Measurements from ENCODE around the gene FGFRL1. TPM values are rescaled to one million over a fixed set of nuclear protein-coding genes. Genes with fewer than 3 reads are reported as not detected.
A peak's percentile ranks its signal among the peaks of the same experiment; 100 is the strongest.

Gene FGFRL1, protein sequence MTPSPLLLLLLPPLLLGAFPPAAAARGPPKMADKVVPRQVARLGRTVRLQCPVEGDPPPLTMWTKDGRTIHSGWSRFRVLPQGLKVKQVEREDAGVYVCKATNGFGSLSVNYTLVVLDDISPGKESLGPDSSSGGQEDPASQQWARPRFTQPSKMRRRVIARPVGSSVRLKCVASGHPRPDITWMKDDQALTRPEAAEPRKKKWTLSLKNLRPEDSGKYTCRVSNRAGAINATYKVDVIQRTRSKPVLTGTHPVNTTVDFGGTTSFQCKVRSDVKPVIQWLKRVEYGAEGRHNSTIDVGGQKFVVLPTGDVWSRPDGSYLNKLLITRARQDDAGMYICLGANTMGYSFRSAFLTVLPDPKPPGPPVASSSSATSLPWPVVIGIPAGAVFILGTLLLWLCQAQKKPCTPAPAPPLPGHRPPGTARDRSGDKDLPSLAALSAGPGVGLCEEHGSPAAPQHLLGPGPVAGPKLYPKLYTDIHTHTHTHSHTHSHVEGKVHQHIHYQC
- 28.2 TPM for total RNA-seq

- peak; percentile 93 for DNase-seq (ENCODE audit: low spot score)
Measured at GRCh38 chr4:1011022-1011665, at the start of gene FGFRL1. Gene FGFRL1 (plus strand): TSS chr4:1011626. CDS start chr4:1012486, 860 bp downstream.

GRCh38 chr4:962231-963208 is 48.9 kb upstream of the FGFRL1 start:
- no peak for DNase-seq (ENCODE audit: low spot score)

- no peak for DNase-seq (ENCODE audit: low spot score)
Measured at GRCh38 chr4:963276-964225, 47.9 kb upstream of the FGFRL1 start.

- DNase-seq (ENCODE audit: low spot score) = no peak
Measured at GRCh38 chr4:964346-965025, 46.9 kb upstream of the FGFRL1 start.

DNA sequence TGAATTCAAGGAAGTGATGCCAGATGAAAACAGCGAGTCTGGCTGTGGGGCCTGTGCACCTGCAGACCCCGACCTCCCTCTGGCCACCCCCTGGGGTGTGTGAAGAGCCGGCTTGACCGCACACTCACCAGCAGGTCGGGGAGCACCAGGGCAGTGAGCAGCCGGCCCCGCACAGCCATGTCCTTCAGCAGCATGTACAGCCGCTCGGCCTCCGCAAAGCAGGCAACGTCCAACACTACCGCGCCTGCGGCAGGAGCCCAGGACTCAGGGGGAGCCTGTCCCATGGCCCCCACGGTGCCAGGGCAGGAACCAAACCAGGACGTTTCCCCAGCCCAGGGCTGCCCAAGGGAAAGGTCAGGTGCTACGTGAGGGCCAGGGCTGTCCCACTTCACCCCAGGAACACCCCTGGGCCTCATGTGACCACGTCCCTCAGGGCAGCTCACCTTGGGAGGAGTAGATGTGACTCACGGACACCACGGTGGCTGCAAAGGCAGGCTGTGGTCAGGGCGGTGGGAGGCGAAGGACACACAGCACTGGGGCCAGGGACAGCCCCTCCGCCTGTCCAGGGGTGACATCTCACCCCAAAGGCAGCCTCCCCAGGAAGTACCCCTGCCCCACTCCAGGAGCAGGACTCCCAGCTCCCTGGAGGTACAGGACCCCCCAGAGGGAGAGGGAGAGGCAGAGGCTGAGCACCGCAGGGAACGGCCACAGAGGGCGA is 46.2 kb upstream of the FGFRL1 start:
- DNase-seq (ENCODE audit: low spot score) = no peak

DNA sequence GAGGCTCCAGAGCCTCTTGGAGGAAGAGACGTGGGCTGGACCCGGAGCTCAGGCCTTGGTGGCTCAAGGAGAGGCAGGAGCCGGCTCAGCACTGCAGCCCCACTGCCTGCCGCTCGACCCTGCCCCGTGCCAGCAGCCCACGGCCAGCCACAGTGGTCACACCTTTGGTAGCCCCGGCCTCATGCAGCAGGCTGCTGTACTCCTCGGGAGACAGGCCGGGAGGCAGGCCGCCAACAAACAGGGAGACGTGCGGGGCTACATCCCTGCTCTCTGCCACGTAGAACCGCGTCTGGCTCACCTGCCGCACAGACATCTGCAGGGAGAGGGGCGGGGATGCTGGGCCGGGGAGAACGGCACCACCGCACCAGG is 45.7 kb upstream of the FGFRL1 start:
- DNase-seq (ENCODE audit: low spot score) = no peak

DNA sequence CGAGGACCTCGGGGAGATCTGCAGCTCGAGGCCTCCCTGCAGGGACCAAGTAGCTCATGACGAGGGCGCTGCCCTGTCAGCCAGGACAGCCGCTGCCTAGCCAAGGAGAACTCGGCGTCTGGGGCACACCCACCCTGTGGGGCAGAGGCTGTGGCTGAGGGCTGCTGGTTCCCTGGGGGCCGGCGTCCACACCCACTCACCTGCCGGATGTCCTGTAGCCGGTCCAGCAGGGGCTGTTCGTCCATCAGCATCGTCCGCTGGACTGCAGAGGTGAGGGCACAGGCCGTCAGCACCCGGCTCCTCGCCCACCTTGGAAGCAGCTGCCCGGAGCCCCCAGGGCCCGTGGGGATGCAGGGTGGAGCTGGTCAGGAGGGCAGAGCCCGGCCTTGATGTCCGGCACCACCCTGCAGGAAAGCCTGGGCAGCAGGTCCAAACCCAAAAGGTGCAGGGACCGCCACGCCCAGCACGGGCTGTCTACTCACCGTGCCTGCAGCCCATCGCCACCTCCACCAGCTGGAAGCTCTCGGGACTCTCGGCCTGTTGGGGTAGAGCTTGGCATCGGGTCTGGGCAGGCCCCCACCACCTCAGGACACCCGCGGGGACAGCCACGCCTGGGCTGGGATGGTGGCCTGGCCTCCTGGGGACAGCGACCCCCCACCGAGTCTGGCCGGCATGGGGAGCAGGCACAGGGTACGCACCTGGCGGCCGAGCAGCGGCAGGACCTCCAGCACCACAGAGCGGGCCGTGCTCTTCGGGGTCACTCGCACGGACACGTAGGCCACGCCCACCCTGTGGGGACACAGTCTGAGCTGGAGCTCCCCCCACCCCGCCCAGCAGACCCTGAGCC is 44.9 kb upstream of the FGFRL1 start:
- DNase-seq (ENCODE audit: low spot score) = no peak

- DNase-seq (ENCODE audit: low spot score) = no peak
Measured at GRCh38 chr4:967113-968104, 44.0 kb upstream of the FGFRL1 start.

- DNase-seq (ENCODE audit: low spot score) = no peak
Measured at GRCh38 chr4:968221-968620, 43.2 kb upstream of the FGFRL1 start.

- DNase-seq (ENCODE audit: low spot score) = no peak
Measured at GRCh38 chr4:968621-969394, 42.6 kb upstream of the FGFRL1 start.

DNA sequence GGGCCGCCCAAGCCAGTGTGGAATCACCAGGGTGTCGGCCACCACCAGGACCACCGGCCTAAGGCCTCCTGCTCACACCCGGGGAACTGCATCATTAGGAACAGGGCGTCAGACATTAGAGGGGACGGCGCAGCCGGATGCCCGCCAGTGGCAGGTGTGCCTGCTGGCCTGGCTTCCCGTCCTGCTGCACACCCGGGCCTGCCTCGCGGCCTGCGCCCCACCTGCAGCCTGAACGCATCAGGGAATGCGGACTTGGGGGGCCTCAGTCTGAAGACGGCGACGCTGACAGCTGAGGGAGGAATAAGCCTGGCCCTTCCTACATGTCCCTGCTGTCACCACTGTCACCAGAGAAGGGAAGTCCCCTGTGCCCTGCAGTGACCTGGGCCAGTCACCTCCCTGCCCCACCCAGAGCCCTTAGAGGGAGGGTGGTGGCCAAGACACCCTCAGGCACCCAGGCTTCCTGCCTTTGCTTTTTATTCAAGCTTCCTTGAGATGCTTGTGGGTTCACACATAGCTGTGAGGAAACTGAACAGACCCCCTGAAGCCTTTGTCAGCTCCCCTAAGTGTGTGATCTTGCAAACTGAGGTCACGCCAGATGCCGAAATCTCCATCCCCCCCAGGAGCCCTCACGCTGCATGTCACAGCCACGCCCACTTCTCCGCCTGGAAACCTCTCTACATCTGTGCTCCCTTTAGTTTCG is 41.2 kb upstream of the FGFRL1 start:
- no peak for DNase-seq (ENCODE audit: low spot score)

DNA sequence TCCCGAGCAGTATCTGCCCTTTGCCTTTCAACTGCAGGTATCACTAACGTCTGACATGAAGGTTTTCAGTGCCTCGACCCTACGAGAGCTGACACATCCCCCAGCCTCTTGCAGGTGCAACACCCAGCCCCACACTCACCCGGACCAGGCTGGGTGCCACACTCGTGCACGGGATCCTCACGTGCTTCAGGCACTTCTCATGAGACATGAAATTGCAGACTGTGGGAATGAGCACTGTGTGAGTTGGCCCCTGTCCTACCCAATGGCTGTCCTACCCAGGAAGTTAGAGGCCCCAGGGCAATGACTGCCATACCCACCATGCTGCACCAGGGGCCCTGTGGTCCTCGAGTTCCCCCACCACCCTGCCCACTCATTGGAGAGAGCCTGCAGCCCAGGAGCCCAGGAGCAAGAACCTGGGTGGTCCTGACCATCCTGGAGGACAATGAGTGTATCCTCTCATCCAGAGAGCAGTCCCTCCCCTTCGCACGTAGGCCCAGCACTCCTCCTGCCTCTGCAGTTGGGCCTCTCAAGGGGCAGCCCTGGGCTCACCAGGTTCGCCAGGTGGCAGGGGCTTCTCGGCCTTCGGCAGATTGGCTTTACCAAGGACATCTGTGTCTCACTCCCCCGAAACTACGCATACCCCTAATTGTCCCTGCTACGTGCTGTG is 40.4 kb upstream of the FGFRL1 start:
- no peak for DNase-seq (ENCODE audit: low spot score)

GRCh38 chr4:971666-972500 is 39.5 kb upstream of the FGFRL1 start:
- no peak for DNase-seq (ENCODE audit: low spot score)

DNA sequence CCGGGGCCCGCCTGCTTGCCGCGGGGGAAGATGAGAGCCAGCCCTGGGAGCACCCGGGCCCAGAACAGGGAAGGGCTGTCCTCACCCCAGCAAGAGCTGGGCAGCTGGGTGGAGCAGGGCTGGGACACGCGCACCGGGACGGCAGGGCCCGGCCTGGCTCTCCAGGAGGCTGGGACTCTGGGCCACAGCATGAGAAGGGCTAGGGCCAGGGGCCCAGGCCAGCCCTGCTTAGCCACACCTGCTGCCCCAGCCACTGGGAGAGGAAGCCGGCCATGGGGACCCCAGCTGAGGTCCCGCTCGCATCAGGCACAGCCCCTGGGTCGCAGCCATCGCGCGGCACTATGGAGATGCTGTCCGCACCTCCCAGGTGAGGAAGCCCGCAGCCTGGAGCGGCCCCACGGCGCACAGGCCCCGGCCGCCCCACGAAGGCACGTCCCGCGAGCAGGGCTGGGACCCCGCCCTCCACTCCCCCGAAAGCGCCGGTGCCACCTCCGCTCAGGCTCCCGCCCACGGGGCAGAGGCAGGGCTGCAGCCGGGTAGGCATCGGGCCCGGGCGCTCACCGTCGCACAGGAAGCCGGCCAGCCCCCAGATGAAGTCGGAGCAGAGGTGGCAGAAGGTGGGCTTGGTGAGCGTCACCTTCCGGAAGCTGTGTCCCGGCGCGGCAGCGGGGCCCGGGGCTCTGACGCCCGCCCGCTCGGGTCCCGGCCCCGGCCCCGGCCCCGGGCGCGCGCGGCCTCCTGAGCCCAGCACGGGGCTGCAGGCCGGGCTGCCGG is 38.6 kb upstream of the FGFRL1 start:
- no peak for DNase-seq (ENCODE audit: low spot score)
